GM12874 (cell line): ENCODE data around the gene TNFRSF19.

Experiments used
- TF ChIP-seq, protein P1 (sequence below): IDR thresholded peaks from 2 replicates; pipeline ENCODE4 v1.5.1; 2011; ENCODE audit warnings: low read depth, mild to moderate bottlenecking, control low read depth, low read length, moderate library complexity; ENCODE audit not compliant: insufficient read depth

The TNFRSF19 gene

DNA sequence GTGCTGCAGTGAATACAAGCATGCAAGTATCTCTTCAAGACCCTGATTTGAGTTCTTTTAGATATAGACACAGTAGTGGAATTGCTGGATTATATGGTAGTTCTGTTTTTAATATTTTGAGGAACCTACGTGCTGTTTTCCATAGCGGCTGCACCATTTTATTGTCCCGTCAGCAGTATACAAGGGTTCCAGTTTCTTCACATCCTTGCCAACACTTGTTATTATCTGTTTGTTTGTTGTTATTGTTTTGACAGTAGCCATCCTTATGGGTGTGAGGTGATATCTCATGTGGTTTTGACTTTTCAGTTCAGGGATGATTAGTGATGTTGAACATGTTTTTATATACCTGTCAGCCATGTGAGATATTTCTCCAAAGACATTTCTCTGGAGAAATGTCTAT is 53.2 kb downstream of the TNFRSF19 start:
- TF ChIP-seq, protein P1, sequence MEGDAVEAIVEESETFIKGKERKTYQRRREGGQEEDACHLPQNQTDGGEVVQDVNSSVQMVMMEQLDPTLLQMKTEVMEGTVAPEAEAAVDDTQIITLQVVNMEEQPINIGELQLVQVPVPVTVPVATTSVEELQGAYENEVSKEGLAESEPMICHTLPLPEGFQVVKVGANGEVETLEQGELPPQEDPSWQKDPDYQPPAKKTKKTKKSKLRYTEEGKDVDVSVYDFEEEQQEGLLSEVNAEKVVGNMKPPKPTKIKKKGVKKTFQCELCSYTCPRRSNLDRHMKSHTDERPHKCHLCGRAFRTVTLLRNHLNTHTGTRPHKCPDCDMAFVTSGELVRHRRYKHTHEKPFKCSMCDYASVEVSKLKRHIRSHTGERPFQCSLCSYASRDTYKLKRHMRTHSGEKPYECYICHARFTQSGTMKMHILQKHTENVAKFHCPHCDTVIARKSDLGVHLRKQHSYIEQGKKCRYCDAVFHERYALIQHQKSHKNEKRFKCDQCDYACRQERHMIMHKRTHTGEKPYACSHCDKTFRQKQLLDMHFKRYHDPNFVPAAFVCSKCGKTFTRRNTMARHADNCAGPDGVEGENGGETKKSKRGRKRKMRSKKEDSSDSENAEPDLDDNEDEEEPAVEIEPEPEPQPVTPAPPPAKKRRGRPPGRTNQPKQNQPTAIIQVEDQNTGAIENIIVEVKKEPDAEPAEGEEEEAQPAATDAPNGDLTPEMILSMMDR = no peak

DNA sequence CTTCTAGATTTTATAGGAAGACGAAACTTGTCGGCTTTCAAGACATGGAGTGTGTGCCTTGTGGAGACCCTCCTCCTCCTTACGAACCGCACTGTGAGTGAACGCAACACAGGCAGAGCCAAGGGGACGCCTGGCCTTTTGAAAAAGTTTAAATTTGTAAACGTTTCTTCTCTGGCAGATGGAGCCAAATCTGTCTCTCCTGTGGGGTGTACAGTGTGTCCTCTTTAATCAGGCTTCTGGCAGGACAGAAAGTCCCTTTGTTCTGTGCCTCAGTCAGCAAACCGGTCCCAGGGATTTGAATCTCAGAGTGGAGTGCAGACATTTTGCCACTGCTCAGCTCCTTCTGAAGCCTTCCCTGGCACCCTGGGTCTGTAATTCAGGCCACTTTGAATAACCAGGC is 56.5 kb downstream of the TNFRSF19 start:
- TF ChIP-seq, protein P1 = no peak

DNA sequence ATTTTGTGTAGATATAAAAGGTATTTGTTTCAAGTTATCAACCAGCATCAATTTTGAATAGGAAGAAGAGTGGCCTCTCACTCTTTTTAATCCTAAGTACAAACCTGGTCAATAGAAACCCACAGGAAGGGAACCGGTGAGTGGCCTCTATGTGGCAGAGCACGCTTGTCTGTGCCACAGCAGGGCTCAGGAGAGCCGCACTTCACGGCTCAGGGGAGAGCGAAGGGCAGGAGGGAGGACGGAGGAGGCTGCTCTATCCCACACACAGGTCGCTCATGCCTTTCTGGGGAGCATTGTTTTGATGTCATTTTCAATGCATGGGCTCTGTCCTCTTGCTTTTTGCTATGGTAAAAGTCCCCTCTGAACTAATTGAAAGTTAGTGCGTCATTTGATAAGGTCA is 57.2 kb downstream of the TNFRSF19 start:
- TF ChIP-seq, protein P1 = no peak

DNA sequence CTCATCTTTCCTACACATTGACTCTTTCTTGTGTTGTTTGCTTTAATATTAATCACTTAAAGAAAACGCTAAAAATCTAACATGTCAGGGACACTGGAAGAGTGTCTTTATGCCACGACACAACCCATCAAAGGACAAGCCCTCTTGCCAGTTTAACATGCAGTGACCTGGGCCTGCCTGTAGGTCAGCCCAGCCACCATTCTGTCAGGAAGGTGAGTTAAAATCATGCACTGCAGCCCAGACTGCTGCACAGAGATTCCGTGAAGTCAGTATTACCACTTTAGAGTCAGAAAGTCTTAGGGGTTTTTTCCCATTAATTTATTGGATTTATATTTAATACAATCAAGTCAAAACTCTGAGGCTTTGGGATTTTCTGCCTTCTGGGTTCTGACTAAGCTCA is 58.0 kb downstream of the TNFRSF19 start:
- TF ChIP-seq, protein P1 = no peak

- TF ChIP-seq, protein P1 = no peak
These were observed 58.8 kb downstream of the TNFRSF19 start for GRCh38 chr13:23628765-23629565.

DNA sequence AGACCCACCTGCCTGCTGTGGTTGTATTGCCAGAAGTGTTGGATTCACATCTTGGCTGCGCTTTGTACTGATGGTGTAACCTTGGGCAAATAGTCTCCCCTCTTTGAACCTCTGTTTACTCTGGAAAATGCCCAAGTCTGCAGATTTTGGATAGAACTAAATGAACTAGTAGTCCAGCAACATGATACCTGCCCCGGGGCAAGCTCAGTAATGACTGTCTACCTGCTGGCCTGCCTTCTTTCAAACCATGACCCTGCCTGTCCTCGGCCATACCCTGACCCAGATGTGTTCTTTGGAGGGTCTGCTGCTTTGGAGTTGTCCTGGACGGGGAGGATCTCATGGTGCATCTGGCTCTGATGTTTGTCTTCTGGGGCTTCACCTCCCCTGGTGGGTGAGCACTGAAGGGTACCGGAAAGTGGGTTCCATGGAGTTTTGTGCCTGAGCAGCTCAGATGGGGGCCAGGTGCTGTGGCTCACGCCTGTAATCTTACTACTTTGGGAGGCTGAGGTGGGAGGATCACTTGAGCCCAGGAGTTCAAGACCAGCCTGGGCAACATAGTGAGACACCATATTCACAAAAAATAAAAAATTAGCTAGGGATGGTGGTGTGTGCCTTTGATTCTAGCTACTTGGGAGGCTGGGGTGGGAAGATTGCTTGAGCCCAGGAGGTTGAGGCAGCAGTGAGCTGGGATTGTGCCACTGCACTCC is 59.5 kb downstream of the TNFRSF19 start:
- TF ChIP-seq, protein P1 = no peak

GRCh38 chr13:23630349-23631093 is 60.3 kb downstream of the TNFRSF19 start:
- TF ChIP-seq, protein P1 = no peak
